ENCODE results near the gene PIP5K1C. TPM values are rescaled to one million over a fixed set of nuclear protein-coding genes. Genes with fewer than 3 reads are reported as not detected.

The PIP5K1C gene
- total RNA-seq, 1 donor from 2014 or later, result 43.6 TPM

DNA sequence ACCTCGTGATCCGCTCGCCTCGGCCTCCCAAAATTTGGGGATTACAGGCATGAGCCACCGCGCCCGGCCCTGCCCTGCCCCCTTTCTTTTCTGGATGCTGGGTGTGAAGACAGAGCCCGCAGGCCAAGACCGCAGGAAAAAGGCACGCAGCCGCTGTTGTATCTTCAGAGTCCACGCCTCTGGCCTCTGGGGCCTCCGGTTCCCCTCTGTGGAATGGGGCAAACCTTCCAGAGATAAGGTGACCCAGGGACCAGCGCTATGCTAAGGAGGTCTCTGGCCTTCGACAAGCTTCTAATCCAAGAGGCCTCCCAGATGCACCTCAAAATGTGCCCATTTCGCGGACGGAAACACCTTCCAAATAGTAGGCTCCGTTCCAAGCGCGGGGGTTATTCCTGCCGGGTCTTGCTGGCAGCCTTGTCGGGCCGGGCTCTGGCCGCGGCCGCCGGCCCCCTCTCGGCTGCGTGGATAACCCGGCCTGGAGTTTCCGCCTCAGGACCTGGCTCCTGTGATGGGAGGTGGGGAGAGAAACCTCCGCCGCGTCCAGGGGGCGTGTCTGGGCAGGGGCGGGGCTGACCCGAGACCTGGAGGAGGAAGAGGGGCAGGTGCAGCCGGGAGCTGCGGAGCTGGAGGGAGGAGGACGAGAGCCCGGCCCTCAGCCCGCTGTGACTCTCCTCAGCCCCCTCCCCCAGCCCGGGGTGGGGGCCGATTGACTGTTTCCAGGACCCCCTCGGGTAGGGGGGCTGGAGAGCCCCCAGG, 21.0 kb upstream of the PIP5K1C start:
- Histone ChIP-seq H3K27ac (no peak overlapping the region), H3K4me3 (peak overlapping the region; percentile 48), H3K36me3 (no peaks in the 10 kb centered on the region), H3K4me1 (peaks cover 15% of the 10 kb centered on the region), H3K9me3 (no peaks in the 10 kb centered on the region), H3K27me3 (ENCODE audit: low read depth) (peaks cover 45% of the 10 kb centered on the region)
- DNase-seq (peak; percentile 91), ATAC-seq (peak; percentile 92 to 95)
- TF ChIP-seq CTCF (IDR thresholded peaks at IDR 0.05), result no peak
- intact Hi-C loops (cut with DNase I), result no loop called here

DNA sequence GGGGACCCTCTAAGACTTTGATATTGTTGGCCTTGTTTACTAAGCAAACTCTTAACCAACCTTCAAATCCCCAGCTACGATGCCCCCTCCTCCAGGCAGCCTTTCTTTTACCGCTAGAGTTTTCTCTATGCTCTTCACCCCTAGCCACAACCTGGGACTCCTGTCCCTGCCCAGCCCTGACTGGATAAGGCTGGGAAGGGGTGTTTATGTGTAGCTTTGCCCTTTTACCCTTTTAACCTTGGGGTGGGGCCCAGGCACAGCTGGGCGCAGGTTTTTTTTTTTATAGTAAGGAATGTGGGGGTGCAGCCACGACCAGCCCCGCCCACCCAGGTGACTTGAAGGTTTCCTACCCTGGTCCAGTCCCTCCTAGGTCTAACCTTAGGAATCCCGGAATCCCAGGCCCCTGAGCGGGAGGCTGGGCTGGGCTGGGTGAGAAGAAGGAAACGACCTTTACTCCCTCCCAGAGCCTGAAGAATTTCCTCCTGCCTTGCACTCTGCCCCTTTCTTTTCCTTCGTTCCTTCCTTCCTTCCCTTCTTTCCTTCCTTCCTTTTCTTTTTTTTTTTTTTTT, 20.2 kb upstream of the PIP5K1C start:
- Histone ChIP-seq H3K9me3 (no peaks in the 10 kb centered on the region), H3K36me3 (no peaks in the 10 kb centered on the region), H3K4me1 (peaks cover 15% of the 10 kb centered on the region), H3K27ac (no peak overlapping the region), H3K27me3 (ENCODE audit: low read depth) (peaks cover 45% of the 10 kb centered on the region), H3K4me3 (no peak overlapping the region)
- TF ChIP-seq CTCF (IDR thresholded peaks at IDR 0.05), result no peak
- intact Hi-C loops (cut with DNase I), result no loop called here
- no peak for ATAC-seq
- DNase-seq, result no peak

DNA sequence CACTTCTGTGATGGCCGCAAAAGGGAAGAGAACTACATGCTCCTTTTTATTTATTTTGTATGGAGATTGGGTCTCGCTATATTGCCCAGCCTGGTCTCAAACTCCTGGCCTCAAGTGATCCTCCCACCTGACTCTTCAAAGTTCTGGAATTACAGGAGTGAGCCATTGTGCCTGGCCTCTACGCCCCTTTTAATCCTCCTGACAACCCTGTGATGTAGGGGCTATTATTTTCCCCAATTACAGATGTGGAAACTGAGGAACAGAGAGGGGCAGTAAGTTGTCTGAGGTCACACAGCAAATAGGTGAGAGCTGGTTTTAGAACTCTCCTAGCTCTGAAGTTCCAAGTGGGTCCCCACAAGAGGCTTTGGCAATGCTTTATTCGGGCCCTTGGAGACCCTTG, 19.6 kb upstream of the PIP5K1C start:
- ATAC-seq, result no peak
- H3K9me3 ChIP-seq, result no peaks in the 10 kb centered on the region
- peaks cover 15% of the 10 kb centered on the region for H3K4me1 ChIP-seq
- no peaks in the 10 kb centered on the region for H3K36me3 ChIP-seq
- intact Hi-C loops (cut with DNase I), result no loop called here
- peaks cover 45% of the 10 kb centered on the region for H3K27me3 ChIP-seq (ENCODE audit: low read depth)
- no peak for TF ChIP-seq CTCF (IDR thresholded peaks at IDR 0.05)
- no peak for DNase-seq
- no peak overlapping the region for H3K4me3 ChIP-seq
- no peak overlapping the region for H3K27ac ChIP-seq

DNA sequence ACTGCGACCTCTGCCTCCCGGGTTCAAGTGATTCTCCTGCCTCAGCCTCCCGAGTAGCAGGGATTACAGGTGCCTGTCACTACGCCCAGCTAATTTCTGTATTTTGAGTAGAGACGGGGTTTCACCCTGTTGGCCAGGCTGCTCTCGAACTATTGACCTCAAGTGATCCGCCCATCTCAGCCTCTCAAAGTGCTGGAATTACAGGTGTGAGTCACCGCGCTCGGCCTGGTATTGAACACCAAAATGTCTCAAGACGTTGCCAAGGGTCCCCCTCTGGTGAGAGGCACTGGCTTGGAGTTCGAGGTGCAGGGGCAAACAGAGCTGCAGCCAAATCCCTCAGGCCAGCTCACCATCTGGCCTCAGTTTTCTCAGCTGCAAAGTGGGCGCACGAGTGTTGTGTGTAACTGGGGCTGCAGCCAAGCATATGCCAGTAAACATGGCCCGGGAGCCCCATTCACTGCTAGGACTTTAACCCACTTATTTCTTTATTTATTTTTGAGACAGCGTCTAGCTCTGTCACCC, 15.9 kb upstream of the PIP5K1C start:
- TF ChIP-seq CTCF (IDR thresholded peaks at IDR 0.05), result no peak
- no peak overlapping the region for H3K27ac ChIP-seq
- ATAC-seq (no peak), DNase-seq (no peak)
- H3K27me3 ChIP-seq (ENCODE audit: low read depth), result peaks cover 26% of the 10 kb centered on the region
- no peak overlapping the region for H3K4me3 ChIP-seq
- H3K36me3 ChIP-seq, result no peaks in the 10 kb centered on the region
- peaks cover 24% of the 10 kb centered on the region for H3K4me1 ChIP-seq
- intact Hi-C loops (cut with DNase I), result no loop called here
- H3K9me3 ChIP-seq, result no peaks in the 10 kb centered on the region

- Histone ChIP-seq H3K4me1 (peaks cover 20% of the 10 kb centered on the region), H3K27ac (peak overlapping the region; percentile 56), H3K27me3 (ENCODE audit: low read depth) (peaks cover 4% of the 10 kb centered on the region), H3K4me3 (no peak overlapping the region), H3K36me3 (no peaks in the 10 kb centered on the region), H3K9me3 (no peaks in the 10 kb centered on the region)
- DNase-seq, result peak; percentile 66
- TF ChIP-seq CTCF (IDR thresholded peaks at IDR 0.05), result no peak
- peak; percentile 56 to 64 for ATAC-seq
- intact Hi-C loops (cut with DNase I), result no loop called here
These were observed 12.7 kb upstream of the PIP5K1C start for GRCh38 chr19:3712663-3713611.
